Activated naive CD4-positive, alpha-beta T cell treated with anti-CD3 and anti-CD28 coated beads, Interleukin-2, amount 50 U/mL, for 16 hours (primary cell): ENCODE results near the gene ORC1.

Experiments
- DNase-seq: peaks from one replicate; pipeline ENCODE4 v3.0.0-alpha.2; 2020

Gene ORC1

GRCh38 chr1:52404116-52404974 lies at the start of gene ORC1, which contains the start of gene PRPF38A:
ORC1 (minus strand) TSS chr1:52404423; CDS start chr1:52402223, 2,200 bp downstream.
PRPF38A (plus strand) TSS chr1:52404602; CDS start chr1:52404750, 148 bp downstream.
- DNase-seq: peak; percentile 98

GRCh38 chr1:52444463-52444862 lies 40.2 kb upstream of the ORC1 start:
- no peak for DNase-seq

- DNase-seq: no peak
Observed at GRCh38 chr1:52439976-52440375, 35.8 kb upstream of the ORC1 start.

- DNase-seq: no peak
Observed at GRCh38 chr1:52436817-52437216, 32.6 kb upstream of the ORC1 start.

GRCh38 chr1:52435650-52436049 lies 31.4 kb upstream of the ORC1 start:
- DNase-seq: no peak

GRCh38 chr1:52435211-52435610 lies 31.0 kb upstream of the ORC1 start:
- no peak for DNase-seq

GRCh38 chr1:52432807-52433206 lies 28.6 kb upstream of the ORC1 start:
- DNase-seq: no peak

- no peak for DNase-seq
Observed at GRCh38 chr1:52427152-52427551, 22.9 kb upstream of the ORC1 start.

GRCh38 chr1:52426371-52426770 lies 22.1 kb upstream of the ORC1 start:
- no peak for DNase-seq

GRCh38 chr1:52424813-52425212 lies 20.6 kb upstream of the ORC1 start:
- DNase-seq: no peak

GRCh38 chr1:52424231-52424636 lies 20.0 kb upstream of the ORC1 start:
- DNase-seq: no peak

- peak; percentile 57 for DNase-seq
Observed at GRCh38 chr1:52423771-52424170, 19.5 kb upstream of the ORC1 start.

GRCh38 chr1:52423055-52423454 lies 18.8 kb upstream of the ORC1 start:
- no peak for DNase-seq

- DNase-seq: no peak
Observed at GRCh38 chr1:52420713-52421112, 16.5 kb upstream of the ORC1 start.

- DNase-seq: no peak
Observed at GRCh38 chr1:52416811-52417210, 12.6 kb upstream of the ORC1 start.

- no peak for DNase-seq
Observed at GRCh38 chr1:52414942-52415341, 10.7 kb upstream of the ORC1 start.

GRCh38 chr1:52413410-52413989 lies 9.3 kb upstream of the ORC1 start:
- DNase-seq: no peak

- no peak for DNase-seq
Observed at GRCh38 chr1:52404975-52405338, 734 bp upstream of the ORC1 start.

- DNase-seq: peak; percentile 55
Observed at GRCh38 chr1:52403566-52404115, 582 bp downstream of the ORC1 start.

GRCh38 chr1:52402860-52403240 lies 1.4 kb downstream of the ORC1 start:
- DNase-seq: no peak

- no peak for DNase-seq
Observed at GRCh38 chr1:52400131-52400530, 4.1 kb downstream of the ORC1 start.

GRCh38 chr1:52399629-52400028 lies 4.6 kb downstream of the ORC1 start:
- no peak for DNase-seq

GRCh38 chr1:52393174-52393573 lies 11.0 kb downstream of the ORC1 start:
- DNase-seq: no peak

- DNase-seq: no peak
Observed at GRCh38 chr1:52386458-52386857, 17.8 kb downstream of the ORC1 start.
